T-cell (primary cell): ENCODE measurements around the gene PUM1. TPM values are rescaled to one million over a fixed set of nuclear protein-coding genes. Genes with fewer than 3 reads are reported as not detected.
"Not testable (repeated sequence)": the region's sequence is repeated elsewhere in the genome, so short reads cannot be mapped to it uniquely, and the experiment has no call there.

Experiments used
- ATAC-seq, 4 experiments: fragments of 200-7000 bp in 3 of 4; fragments of 150-1000 bp in 1 of 4; cut with Tn5 transposase; replicated peaks in 1 of 4; 1 replicate in 3 of 4; 2 replicates in 1 of 4; pipeline ENCODE4 v1.10.0; 2021; ENCODE audit warnings: moderate library complexity in 3 of 4, mild to moderate bottlenecking in 2 of 4, moderate number of reproducible peaks in 1 of 4
- CTCF ChIA-PET, 2 donors: fragments of 300-600 bp; sonication (Branson Sonifier 250); formaldehyde crosslinking; loops; one replicate each; lab custom pipeline; 2022; ENCODE audit warnings: antibody characterized with exemption in 2 of 2; lab: Charles Lee
- POLR2A ChIA-PET, 2 donors: fragments of 300-600 bp; sonication (Branson Sonifier 250); formaldehyde crosslinking; loops; one replicate each; lab custom pipeline; 2022; ENCODE audit warnings: antibody characterized with exemption in 2 of 2; lab: Charles Lee
- DNase-seq, 35 experiments: peaks; one replicate each; pipeline versions ENCODE4 v3.0.0 to v3.0.0-alpha.2; 2013 to 2023
- H3K27ac ChIP-seq: one replicate; pipeline ENCODE4 v1.5.1; 2013; ENCODE audit warnings: low read length
- H3K27me3 ChIP-seq, 2 experiments: replicated peaks in 1 of 2; 1 replicate in 1 of 2; 2 replicates in 1 of 2; pipeline versions ENCODE4 v1.6.1 to v1.7.0; 2013; ENCODE audit warnings: low read length in 1 of 2, mixed read lengths in 1 of 2; ENCODE audit not compliant: control insufficient read depth in 2 of 2, insufficient read depth in 2 of 2; ENCODE audit errors: extremely low read depth in 1 of 2
- H3K36me3 ChIP-seq, 2 donors: 1 replicate in 1 of 2; 2 replicates in 1 of 2; pipeline versions ENCODE4 v1.6.1 to v1.7.0; 2013; ENCODE audit warnings: low read length in 1 of 2; ENCODE audit not compliant: control insufficient read depth in 2 of 2, insufficient read depth in 1 of 2; ENCODE audit errors: extremely low read depth in 1 of 2
- H3K4me1 ChIP-seq, 2 experiments: 1 replicate in 1 of 2; 2 replicates in 1 of 2; pipeline versions ENCODE4 v1.6.1 to v1.7.0; 2013; ENCODE audit warnings: low read length in 2 of 2, mixed read lengths in 1 of 2; ENCODE audit not compliant: insufficient read depth in 2 of 2, control insufficient read depth in 1 of 2; ENCODE audit errors: extremely low read depth in 1 of 2
- H3K4me3 ChIP-seq, 2 donors: 1 replicate in 1 of 2; 2 replicates in 1 of 2; pipeline versions ENCODE4 v1.5.1 to v1.7.0; 2013; ENCODE audit warnings: mild to moderate bottlenecking in 2 of 2, low read length in 1 of 2, moderate library complexity in 1 of 2; ENCODE audit not compliant: control insufficient read depth in 1 of 2; ENCODE audit errors: extremely low read depth in 1 of 2
- H3K9me3 ChIP-seq: 2 replicates; pipeline ENCODE4 v1.7.0; 2013
- H3K27ac Mint-ChIP-seq, 2 donors: one replicate each; pipeline ENCODE4 v1.8.0; 2020 to 2021; ENCODE audit warnings: mild to moderate bottlenecking in 2 of 2, mixed read lengths in 2 of 2
- H3K27me3 Mint-ChIP-seq, 2 donors: one replicate each; pipeline ENCODE4 v1.8.0; 2021 to 2022; ENCODE audit warnings: mixed read lengths in 2 of 2
- H3K36me3 Mint-ChIP-seq: one replicate; pipeline ENCODE4 v1.8.0; 2021; ENCODE audit warnings: mixed read lengths
- H3K4me1 Mint-ChIP-seq, 3 donors: one replicate each; pipeline ENCODE4 v1.8.0; 2020 to 2022; ENCODE audit warnings: mixed read lengths in 3 of 3, mild to moderate bottlenecking in 1 of 3
- H3K4me3 Mint-ChIP-seq, 3 donors: one replicate each; pipeline ENCODE4 v1.8.0; 2020 to 2022; ENCODE audit warnings: mild to moderate bottlenecking in 3 of 3, mixed read lengths in 3 of 3, moderate library complexity in 3 of 3
- H3K9me3 Mint-ChIP-seq, 3 donors: one replicate each; pipeline ENCODE4 v1.8.0; 2020 to 2022; ENCODE audit warnings: mixed read lengths in 3 of 3
- WGBS: methylation state at CpG from one replicate; pipeline ENCODE4 v1.1.5; 2013; ENCODE audit warnings: missing lambda C conversion rate; ENCODE audit not compliant: insufficient coverage; 5-methylcytosine and 5-hydroxymethylcytosine counted together
- total RNA-seq, 35 experiments: library from RNA in 6 of 35; stranded (reverse) in 6 of 35; fragments of 120-200 nt in 1 of 35; gene quantifications; one replicate each; pipeline versions ENCODE4 v1.2.1 to v1.2.4 and lab custom pipeline; 2013 to 2026

PUM1 gene
- total RNA-seq, 5 donors from 2014 or later (not counting 1 experiment from before 2014, with no cell fraction given): 146 to 229 (median 154) TPM

DNA sequence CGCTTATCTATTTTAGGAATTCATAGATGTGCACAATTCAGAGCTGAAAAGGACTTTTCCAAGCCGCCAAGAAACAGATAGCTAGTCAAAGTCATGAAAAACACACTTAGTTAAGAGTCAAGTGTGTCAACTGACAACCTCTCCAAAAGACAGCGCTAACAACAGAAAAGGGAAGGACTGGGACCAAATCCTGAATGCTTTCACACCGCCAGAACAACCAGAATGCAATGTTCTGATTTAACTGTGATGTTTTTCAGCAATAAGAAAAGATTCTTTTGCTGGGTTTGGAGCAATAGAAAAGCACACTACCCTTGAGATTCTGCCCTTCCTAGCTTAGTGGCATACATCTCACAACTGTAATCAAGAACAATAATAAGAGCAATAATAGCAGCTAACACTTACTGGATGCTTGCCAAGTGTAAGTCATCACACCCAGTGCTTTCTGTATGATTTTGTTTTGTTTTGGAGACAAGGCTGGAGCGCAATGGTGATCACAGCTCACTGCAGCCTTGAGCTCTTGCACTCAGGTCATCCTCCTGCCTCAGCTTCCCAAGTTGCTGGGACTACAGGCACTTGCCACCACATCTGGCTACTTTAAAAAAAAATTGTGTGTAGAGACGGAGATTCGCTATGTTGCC is 123.1 kb downstream of the PUM1 start:
- Histone ChIP-seq H3K27ac (no peak overlapping the region), H3K36me3 (peaks cover 26 to 76% of the 10 kb centered on the region in 2 donors), H3K4me1 (no peaks in the 10 kb centered on the region), H3K9me3 (no peaks in the 10 kb centered on the region), H3K27me3 (no peaks in the 10 kb centered on the region), H3K4me3 (no peak overlapping the region)
- DNase-seq (no peak), ATAC-seq (no peak)
- H3K4me1 Mint-ChIP-seq: peaks cover 0 to 6% (median 0%) of the 10 kb centered on the region in 3 donors
- H3K4me3 Mint-ChIP-seq: no peak overlapping the region
- peaks cover 51% of the 10 kb centered on the region for H3K36me3 Mint-ChIP-seq
- H3K9me3 Mint-ChIP-seq: no peaks in the 10 kb centered on the region
- 95% methylated on average over 4 of the region's 7 CpGs for WGBS
- peak overlapping the region in 1 of 2 donors; percentile 22 for H3K27ac Mint-ChIP-seq
- CTCF ChIA-PET: no interaction called here
- H3K27me3 Mint-ChIP-seq: no peaks in the 10 kb centered on the region
- POLR2A ChIA-PET: no interaction called here

DNA sequence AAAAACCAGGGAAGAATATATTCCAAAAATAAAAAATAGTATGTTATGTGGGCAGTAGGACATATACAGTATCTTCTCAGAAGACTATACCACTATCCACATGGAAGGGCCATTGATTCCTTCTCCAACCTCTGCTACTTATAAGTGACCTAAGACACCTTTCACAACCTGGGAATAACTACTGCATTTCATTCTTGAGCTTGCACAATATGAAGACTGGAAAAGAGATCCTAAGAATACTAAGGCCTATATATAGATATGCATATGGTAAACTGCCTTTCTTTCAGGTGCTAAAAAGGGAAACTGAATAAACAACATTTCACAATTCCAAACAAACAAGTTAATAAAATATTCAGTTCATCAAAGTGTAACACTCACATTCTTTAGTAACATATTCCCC is 125.0 kb downstream of the PUM1 start:
- Histone ChIP-seq H3K36me3 (peaks cover 37 to 80% of the 10 kb centered on the region in 2 donors), H3K27ac (no peak overlapping the region), H3K4me1 (no peaks in the 10 kb centered on the region), H3K9me3 (no peaks in the 10 kb centered on the region), H3K27me3 (no peaks in the 10 kb centered on the region), H3K4me3 (no peak overlapping the region)
- Mint-ChIP-seq H3K4me1 (no peaks in the 10 kb centered on the region), H3K9me3 (no peaks in the 10 kb centered on the region), H3K27ac (no peak overlapping the region), H3K36me3 (peaks cover 59% of the 10 kb centered on the region), H3K27me3 (no peaks in the 10 kb centered on the region), H3K4me3 (no peak overlapping the region)
- DNase-seq (no peak), ATAC-seq (no peak)
- ChIA-PET POLR2A (no interaction called here), CTCF (interaction anchor here in 1 of 2 donors (0.6 kb wide), 1 partner anchor 160 kb away, joined by 4 read pairs; no protein-coding TSS in a partner anchor)

DNA sequence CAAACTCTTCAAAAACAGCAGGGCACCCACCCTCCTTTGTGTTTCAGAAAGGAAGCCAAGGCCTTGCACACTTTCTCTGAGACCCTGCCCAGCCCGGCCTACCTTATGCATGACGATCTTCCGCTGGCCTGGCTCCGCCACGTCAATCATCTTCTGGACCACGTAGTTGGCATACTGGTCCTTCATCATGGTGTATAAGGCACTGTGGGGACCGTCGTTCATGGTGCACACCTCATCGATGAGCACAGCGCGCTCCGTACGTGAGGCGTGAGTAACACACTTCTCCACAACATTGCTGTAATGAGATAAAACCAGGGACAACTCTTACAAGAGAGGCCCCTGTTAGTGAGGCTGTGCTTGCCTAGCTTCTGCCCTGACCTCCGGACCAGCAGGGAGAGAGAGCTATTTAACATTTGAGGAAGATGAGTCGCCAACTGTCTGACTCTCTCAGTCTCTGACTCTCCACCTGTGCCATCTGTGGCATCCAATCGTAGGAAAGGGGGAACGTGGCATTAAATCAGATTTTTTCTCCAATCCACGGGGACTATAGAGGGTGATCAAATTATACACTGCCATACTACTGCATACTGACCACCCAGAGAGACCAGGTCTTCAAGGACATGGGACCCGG is 128.9 kb downstream of the PUM1 start:
- DNase-seq: no peak
- no peaks in the 10 kb centered on the region for H3K27me3 ChIP-seq
- Mint-ChIP-seq H3K36me3 (peaks cover 53% of the 10 kb centered on the region), H3K4me3 (no peak overlapping the region), H3K9me3 (no peaks in the 10 kb centered on the region), H3K4me1 (no peaks in the 10 kb centered on the region), H3K27me3 (no peaks in the 10 kb centered on the region), H3K27ac (peak overlapping the region in 1 of 2 donors; percentile 44)
- peaks cover 22 to 75% of the 10 kb centered on the region in 2 donors for H3K36me3 ChIP-seq
- ChIA-PET POLR2A (no interaction called here), CTCF (no interaction called here)
- H3K27ac ChIP-seq: no peak overlapping the region
- H3K4me3 ChIP-seq: no peak overlapping the region
- 100% methylated on average over 6 of the region's 20 CpGs for WGBS
- no peak for ATAC-seq
- no peaks in the 10 kb centered on the region for H3K4me1 ChIP-seq
- H3K9me3 ChIP-seq: no peaks in the 10 kb centered on the region

DNA sequence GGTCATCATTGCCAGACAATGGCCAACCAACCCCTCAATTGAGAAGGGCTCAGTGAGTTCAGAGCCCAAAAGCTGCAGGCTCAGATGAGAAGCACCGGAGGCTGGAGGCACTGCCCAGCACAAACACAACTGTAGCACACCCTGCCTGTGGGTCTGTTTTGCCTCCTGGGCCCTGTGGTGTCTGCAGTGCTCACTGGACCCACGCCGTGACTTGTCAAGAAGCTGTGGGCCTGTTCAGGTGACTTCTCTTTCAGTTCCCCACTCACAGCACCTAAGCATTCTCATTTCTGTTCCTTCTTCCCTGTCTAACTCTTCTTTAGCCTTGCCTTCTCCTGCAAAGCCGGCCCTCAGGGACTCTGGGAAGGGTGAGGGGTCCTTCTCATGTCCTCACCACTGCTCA is 129.8 kb downstream of the PUM1 start:
- H3K9me3 ChIP-seq, H3K4me3 ChIP-seq, H3K27me3 Mint-ChIP-seq, H3K4me3 Mint-ChIP-seq, H3K27me3 ChIP-seq, H3K4me1 Mint-ChIP-seq, H3K27ac ChIP-seq, ATAC-seq, DNase-seq, H3K4me1 ChIP-seq, H3K9me3 Mint-ChIP-seq, H3K27ac Mint-ChIP-seq, POLR2A ChIA-PET, CTCF ChIA-PET: not testable (repeated sequence)
- WGBS: no CpG with 5 or more reads among the region's 4 CpGs
- peaks cover 47% of the 10 kb centered on the region for H3K36me3 Mint-ChIP-seq
- peaks cover 22 to 68% of the 10 kb centered on the region in 2 donors for H3K36me3 ChIP-seq

DNA sequence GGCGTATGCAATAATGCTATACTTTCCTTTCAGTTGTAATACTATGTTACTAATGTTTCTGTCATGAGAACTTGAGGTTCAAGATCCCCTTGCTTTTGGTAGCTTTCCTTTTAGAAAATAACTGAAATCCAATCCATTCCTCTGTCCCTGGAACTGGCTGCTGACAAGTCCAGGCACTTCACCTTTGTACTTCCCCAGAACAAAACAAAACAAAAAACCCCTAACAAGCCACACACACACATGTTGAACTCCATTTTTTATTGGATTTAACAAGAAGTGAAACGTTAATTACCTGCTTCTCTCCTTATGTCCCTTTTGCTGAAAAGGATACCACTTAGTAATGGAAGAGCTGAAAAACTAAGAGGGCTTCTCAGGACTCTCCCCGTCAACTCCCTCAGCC is 130.9 kb downstream of the PUM1 start:
- WGBS: 100% methylated on average over 1 of the region's 3 CpGs
- H3K27ac Mint-ChIP-seq: peak overlapping the region in 1 of 2 donors; percentile 32
- peaks cover 17 to 57% of the 10 kb centered on the region in 2 donors for H3K36me3 ChIP-seq
- peaks cover 40% of the 10 kb centered on the region for H3K36me3 Mint-ChIP-seq
- no peaks in the 10 kb centered on the region for H3K9me3 Mint-ChIP-seq
- no peak overlapping the region for H3K4me3 Mint-ChIP-seq
- H3K4me1 ChIP-seq: peaks cover 0 to 2% of the 10 kb centered on the region in 2 experiments
- H3K27me3 ChIP-seq: no peaks in the 10 kb centered on the region
- H3K4me3 ChIP-seq: no peak overlapping the region
- no peak for DNase-seq
- H3K9me3 ChIP-seq: no peaks in the 10 kb centered on the region
- ChIA-PET CTCF (interaction anchor here in 1 of 2 donors (0.7 kb wide), 1 partner anchor 16 kb away, joined by 3 read pairs; no protein-coding TSS in a partner anchor), POLR2A (no interaction called here)
- no peak overlapping the region for H3K27ac ChIP-seq
- no peaks in the 10 kb centered on the region for H3K4me1 Mint-ChIP-seq
- no peaks in the 10 kb centered on the region for H3K27me3 Mint-ChIP-seq
- no peak for ATAC-seq

DNA sequence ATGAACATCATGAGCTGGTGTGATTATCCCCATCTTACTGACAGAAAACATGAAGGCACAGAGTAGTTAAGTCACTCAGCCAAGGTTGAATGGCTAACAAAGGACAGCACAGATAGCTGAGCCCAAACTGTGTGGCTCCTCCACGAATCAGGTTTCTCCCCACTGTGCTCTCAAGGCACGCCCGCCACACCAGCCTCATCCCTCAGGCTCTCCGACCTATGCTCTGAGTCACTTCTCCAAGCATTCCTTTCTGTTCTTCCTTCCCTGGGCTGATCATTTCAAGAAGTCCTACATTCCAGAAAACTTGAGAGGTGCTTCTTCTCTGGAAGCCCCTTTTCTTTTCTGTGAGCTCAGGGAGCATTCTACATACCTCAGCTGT is 131.7 kb downstream of the PUM1 start:
- Mint-ChIP-seq H3K4me1 (no peaks in the 10 kb centered on the region), H3K27ac (peak overlapping the region; percentile 13 to 24), H3K36me3 (peaks cover 36% of the 10 kb centered on the region), H3K9me3 (no peaks in the 10 kb centered on the region), H3K27me3 (no peaks in the 10 kb centered on the region), H3K4me3 (no peak overlapping the region)
- no peak for DNase-seq
- Histone ChIP-seq H3K4me1 (peaks cover 0 to 10% of the 10 kb centered on the region in 2 experiments), H3K27me3 (no peaks in the 10 kb centered on the region), H3K9me3 (no peaks in the 10 kb centered on the region), H3K27ac (no peak overlapping the region), H3K36me3 (peaks cover 17 to 50% of the 10 kb centered on the region in 2 donors), H3K4me3 (no peak overlapping the region)
- ATAC-seq: no peak
- CTCF ChIA-PET: interaction anchor here in 1 of 2 donors (0.7 kb wide), 1 partner anchor 15 kb away, joined by 3 read pairs; no protein-coding TSS in a partner anchor
- WGBS: 90% methylated on average over 4 of the region's 4 CpGs
- POLR2A ChIA-PET: interaction anchor here in 1 of 2 donors (0.6 kb wide), 1 partner anchor 369 kb away, joined by 3 read pairs; no protein-coding TSS in a partner anchor
